Prostate gland (tissue), 2 donors: ENCODE data around the gene ACOXL. TPM values are rescaled to one million over a fixed set of nuclear protein-coding genes. Genes with fewer than 3 reads are reported as not detected.
"Not testable (repeated sequence)": the region's sequence is repeated elsewhere in the genome, so short reads cannot be mapped to it uniquely, and the experiment has no call there.

ENCODE experiments used
- DNase-seq: peaks from one replicate; pipeline ENCODE4 v3.0.0-alpha.2; 2019; ENCODE audit warnings: low spot score
- H3K27ac ChIP-seq, 2 donors: fragments of 200-600 bp; sonication (generic); 2 replicates each; pipeline ENCODE4 v1.5.1; 2017 to 2019
- H3K27me3 ChIP-seq: fragments of 200-600 bp; sonication (generic); replicated peaks from 2 replicates; pipeline ENCODE4 v1.5.1; 2019; ENCODE audit not compliant: insufficient read depth
- H3K36me3 ChIP-seq, 2 donors: fragments of 200-600 bp; sonication (generic); 1 replicate in 1 of 2; 2 replicates in 1 of 2; pipeline versions ENCODE4 v1.5.1 to v1.8.1; 2017 to 2019
- H3K4me1 ChIP-seq: fragments of 200-600 bp; sonication (generic); replicated peaks from 2 replicates; pipeline ENCODE4 v1.5.1; 2019
- H3K4me3 ChIP-seq, 2 donors: fragments of 200-600 bp; sonication (generic); 2 replicates each; pipeline ENCODE4 v1.5.1; 2017 to 2019
- H3K9me3 ChIP-seq: fragments of 200-600 bp; sonication (generic); 2 replicates; pipeline ENCODE4 v1.5.1; 2017
- POLR2A ChIP-seq: fragments of 450-650 bp; IDR thresholded peaks from one replicate; pipeline ENCODE4 v1.6.1; 2016; ENCODE audit warnings: antibody characterized with exemption, mild to moderate bottlenecking
- POLR2AphosphoS5 ChIP-seq: sonication (generic); formaldehyde crosslinking; IDR thresholded peaks from one replicate; pipeline ENCODE4 v1.6.1; 2017; ENCODE audit warnings: antibody characterized with exemption
- WGBS: methylation state at CpG from one replicate; pipeline ENCODE4 v1.1.5; 2018; 5-methylcytosine and 5-hydroxymethylcytosine counted together
- intact Hi-C: fragments of 100-400 bp; cut with DNase I; formaldehyde crosslinking; loops from one replicate; pipeline ENCODE4 v1.14.2; 2022
- total RNA-seq, 2 donors: library from RNA; depleted of rRNA; stranded (reverse); fragments of >200 nt; gene quantifications; one replicate each; pipeline ENCODE4 v1.1.0, GENCODE V29; 2016
- TF ChIP-seq, protein P1 (sequence below), 4 experiments: fragments of 200-600 bp in 2 of 4; fragments of 450-650 bp in 2 of 4; sonication (generic) in 2 of 4; IDR thresholded peaks; 1 replicate in 3 of 4; 2 replicates in 1 of 4; pipeline ENCODE4 v1.5.1; 2016 to 2019; ENCODE audit warnings: antibody characterized with exemption in 4 of 4, mild to moderate bottlenecking in 2 of 4, moderate library complexity in 2 of 4

Gene ACOXL
- total RNA-seq, 2 donors from 2014 or later, result 8.0 to 8.3 TPM

- Histone ChIP-seq H3K27me3 (no peaks in the 10 kb centered on the region), H3K4me1 (no peaks in the 10 kb centered on the region), H3K9me3 (no peaks in the 10 kb centered on the region), H3K36me3 (no peaks in the 10 kb centered on the region), H3K4me3 (no peak overlapping the region), H3K27ac (no peak overlapping the region)
- intact Hi-C loops, result no loop called here
- no peak for TF ChIP-seq POLR2AphosphoS5
- TF ChIP-seq POLR2A, result no peak
- TF ChIP-seq, protein P1, sequence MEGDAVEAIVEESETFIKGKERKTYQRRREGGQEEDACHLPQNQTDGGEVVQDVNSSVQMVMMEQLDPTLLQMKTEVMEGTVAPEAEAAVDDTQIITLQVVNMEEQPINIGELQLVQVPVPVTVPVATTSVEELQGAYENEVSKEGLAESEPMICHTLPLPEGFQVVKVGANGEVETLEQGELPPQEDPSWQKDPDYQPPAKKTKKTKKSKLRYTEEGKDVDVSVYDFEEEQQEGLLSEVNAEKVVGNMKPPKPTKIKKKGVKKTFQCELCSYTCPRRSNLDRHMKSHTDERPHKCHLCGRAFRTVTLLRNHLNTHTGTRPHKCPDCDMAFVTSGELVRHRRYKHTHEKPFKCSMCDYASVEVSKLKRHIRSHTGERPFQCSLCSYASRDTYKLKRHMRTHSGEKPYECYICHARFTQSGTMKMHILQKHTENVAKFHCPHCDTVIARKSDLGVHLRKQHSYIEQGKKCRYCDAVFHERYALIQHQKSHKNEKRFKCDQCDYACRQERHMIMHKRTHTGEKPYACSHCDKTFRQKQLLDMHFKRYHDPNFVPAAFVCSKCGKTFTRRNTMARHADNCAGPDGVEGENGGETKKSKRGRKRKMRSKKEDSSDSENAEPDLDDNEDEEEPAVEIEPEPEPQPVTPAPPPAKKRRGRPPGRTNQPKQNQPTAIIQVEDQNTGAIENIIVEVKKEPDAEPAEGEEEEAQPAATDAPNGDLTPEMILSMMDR (IDR thresholded peaks at IDR 0.05), result no peak
- no peak for DNase-seq
- WGBS, result 74% methylated on average over 7 of the region's 7 CpGs
Measured at GRCh38 chr2:110959198-110959597, 226.8 kb downstream of the ACOXL start.

GRCh38 chr2:110960281-110960680 is 227.9 kb downstream of the ACOXL start:
- Histone ChIP-seq H3K27ac (no peak overlapping the region), H3K4me3 (no peak overlapping the region), H3K4me1 (no peaks in the 10 kb centered on the region), H3K9me3 (no peaks in the 10 kb centered on the region), H3K36me3 (no peaks in the 10 kb centered on the region), H3K27me3 (no peaks in the 10 kb centered on the region)
- intact Hi-C loops, result no loop called here
- TF ChIP-seq POLR2AphosphoS5, result no peak
- no peak for TF ChIP-seq POLR2A
- TF ChIP-seq, protein P1 (IDR thresholded peaks at IDR 0.05), result no peak
- WGBS, result 83% methylated on average over 10 of the region's 10 CpGs
- no peak for DNase-seq

DNA sequence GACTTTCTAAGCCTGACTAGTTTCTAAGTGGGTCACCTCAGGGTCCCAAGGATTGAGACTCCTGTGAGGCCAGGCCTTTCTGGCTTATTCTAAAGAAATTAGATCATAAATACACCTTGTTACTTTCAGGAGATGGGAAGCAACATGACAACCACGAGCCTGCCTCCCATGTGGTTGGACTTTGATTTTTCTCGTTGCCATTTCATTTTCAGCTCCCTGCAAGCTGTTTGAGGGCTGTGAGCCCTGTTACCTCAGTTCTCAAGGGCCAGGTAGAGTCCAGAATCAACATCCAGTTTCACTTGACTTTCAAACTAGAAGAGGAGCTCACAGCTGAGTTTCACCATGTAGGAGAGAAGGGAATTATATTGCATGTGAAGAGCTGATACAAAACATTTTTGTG is 228.6 kb downstream of the ACOXL start:
- H3K4me1 ChIP-seq, result no peaks in the 10 kb centered on the region
- intact Hi-C loops, result no loop called here
- no peak for DNase-seq
- no peaks in the 10 kb centered on the region for H3K36me3 ChIP-seq
- H3K4me3 ChIP-seq, result no peak overlapping the region
- no peak overlapping the region for H3K27ac ChIP-seq
- no peaks in the 10 kb centered on the region for H3K27me3 ChIP-seq
- 70% methylated on average over 2 of the region's 2 CpGs for WGBS
- TF ChIP-seq POLR2A (no peak), POLR2AphosphoS5 (no peak)
- TF ChIP-seq, protein P1 (IDR thresholded peaks at IDR 0.05), result no peak
- H3K9me3 ChIP-seq, result no peaks in the 10 kb centered on the region

DNA sequence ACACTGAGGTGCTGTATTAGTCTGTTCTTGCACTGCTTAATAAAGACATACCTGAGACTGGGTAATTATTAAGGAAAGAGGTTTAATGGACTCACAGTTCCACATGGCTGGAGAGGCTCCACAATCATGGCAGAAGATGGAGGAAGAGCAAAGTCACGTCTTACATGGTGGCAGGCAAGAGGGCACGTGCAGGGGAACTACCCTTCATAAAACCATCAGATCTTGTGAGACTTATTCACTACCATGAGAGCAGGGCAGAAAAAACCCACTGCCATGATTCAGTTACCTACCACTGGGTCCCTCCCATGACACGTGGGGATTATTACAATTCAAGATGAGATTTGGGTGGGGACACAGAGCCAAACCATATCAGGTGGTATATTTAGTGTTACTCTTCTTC is 229.3 kb downstream of the ACOXL start:
- intact Hi-C loops, H3K27me3 ChIP-seq, H3K9me3 ChIP-seq, H3K27ac ChIP-seq, H3K4me1 ChIP-seq, H3K4me3 ChIP-seq, DNase-seq, H3K36me3 ChIP-seq: not testable (repeated sequence)
- WGBS, result 91% methylated on average over 3 of the region's 3 CpGs

DNA sequence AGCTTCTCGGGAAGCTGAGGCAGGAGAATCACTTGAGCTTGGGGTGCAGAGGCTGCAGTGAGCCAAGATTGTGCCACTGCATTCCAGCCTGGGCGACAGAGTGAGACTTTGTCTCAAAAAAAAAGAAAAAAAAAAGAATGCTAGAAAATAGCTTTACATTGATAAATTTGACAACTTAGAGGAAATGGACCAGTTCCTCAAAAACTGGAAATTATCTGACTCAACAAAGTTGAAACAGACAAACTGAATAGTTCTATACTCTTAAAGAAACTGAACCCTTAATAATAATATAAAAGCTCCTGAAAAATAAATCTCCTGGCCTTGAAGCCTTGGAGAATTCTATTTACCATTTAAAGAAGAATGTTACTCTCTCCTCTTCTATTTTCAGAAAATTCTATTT is 237.3 kb downstream of the ACOXL start:
- intact Hi-C loops, result no loop called here
- DNase-seq, result no peak
- H3K27ac ChIP-seq, result no peak overlapping the region
- no peak overlapping the region for H3K4me3 ChIP-seq
- H3K27me3 ChIP-seq, result no peaks in the 10 kb centered on the region
- H3K9me3 ChIP-seq, result no peaks in the 10 kb centered on the region
- TF ChIP-seq POLR2A (no peak), POLR2AphosphoS5 (no peak)
- TF ChIP-seq, protein P1 (IDR thresholded peaks at IDR 0.05), result no peak
- H3K4me1 ChIP-seq, result no peaks in the 10 kb centered on the region
- 91% methylated on average over 2 of the region's 2 CpGs for WGBS
- H3K36me3 ChIP-seq, result no peaks in the 10 kb centered on the region
